Lower leg skin (tissue), 3 donors: ENCODE results near the gene EED.

Experiments used
- POLR2A ChIP-seq, 2 donors: fragments of 450-650 bp; IDR thresholded peaks; one replicate each; pipeline ENCODE4 v1.6.1; 2016 to 2017; ENCODE audit warnings: antibody characterized with exemption in 2 of 2, mild to moderate bottlenecking in 1 of 2, moderate library complexity in 1 of 2
- TF ChIP-seq, protein P1 (sequence below), 3 donors: fragments of 450-650 bp; IDR thresholded peaks; one replicate each; pipeline ENCODE4 v1.5.1; 2016; ENCODE audit warnings: antibody characterized with exemption in 3 of 3, mild to moderate bottlenecking in 3 of 3, moderate library complexity in 2 of 3

DNA sequence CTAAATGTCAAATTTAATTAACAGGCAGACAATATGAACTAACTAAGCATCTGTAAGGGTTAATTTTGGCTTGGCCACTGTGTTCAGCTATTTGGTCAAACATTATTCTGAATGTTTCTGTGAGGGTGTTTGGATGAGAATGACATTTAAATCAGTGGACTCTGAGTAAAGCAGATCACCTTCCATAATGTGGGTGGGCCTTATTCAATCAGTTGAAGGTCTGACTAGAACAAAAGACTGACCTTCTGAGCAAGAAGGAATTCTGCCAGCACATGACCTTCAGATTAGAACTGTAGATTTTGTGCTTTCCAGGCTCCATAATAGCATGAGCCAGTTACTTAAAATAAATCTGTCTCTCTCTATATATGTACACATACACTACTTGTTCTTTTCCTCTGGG is 12.0 kb upstream of the EED start:
- TF ChIP-seq, protein P1, sequence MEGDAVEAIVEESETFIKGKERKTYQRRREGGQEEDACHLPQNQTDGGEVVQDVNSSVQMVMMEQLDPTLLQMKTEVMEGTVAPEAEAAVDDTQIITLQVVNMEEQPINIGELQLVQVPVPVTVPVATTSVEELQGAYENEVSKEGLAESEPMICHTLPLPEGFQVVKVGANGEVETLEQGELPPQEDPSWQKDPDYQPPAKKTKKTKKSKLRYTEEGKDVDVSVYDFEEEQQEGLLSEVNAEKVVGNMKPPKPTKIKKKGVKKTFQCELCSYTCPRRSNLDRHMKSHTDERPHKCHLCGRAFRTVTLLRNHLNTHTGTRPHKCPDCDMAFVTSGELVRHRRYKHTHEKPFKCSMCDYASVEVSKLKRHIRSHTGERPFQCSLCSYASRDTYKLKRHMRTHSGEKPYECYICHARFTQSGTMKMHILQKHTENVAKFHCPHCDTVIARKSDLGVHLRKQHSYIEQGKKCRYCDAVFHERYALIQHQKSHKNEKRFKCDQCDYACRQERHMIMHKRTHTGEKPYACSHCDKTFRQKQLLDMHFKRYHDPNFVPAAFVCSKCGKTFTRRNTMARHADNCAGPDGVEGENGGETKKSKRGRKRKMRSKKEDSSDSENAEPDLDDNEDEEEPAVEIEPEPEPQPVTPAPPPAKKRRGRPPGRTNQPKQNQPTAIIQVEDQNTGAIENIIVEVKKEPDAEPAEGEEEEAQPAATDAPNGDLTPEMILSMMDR (IDR thresholded peaks at IDR 0.05), result no peak
- TF ChIP-seq POLR2A (IDR thresholded peaks at IDR 0.05), result no peak
